ENCODE data around the gene EHBP1L1. TPM values are rescaled to one million over a fixed set of nuclear protein-coding genes. Genes with fewer than 3 reads are reported as not detected.

EHBP1L1 gene
- polyA plus RNA-seq, 1 donor from 2014 or later = 18.3 TPM

DNA sequence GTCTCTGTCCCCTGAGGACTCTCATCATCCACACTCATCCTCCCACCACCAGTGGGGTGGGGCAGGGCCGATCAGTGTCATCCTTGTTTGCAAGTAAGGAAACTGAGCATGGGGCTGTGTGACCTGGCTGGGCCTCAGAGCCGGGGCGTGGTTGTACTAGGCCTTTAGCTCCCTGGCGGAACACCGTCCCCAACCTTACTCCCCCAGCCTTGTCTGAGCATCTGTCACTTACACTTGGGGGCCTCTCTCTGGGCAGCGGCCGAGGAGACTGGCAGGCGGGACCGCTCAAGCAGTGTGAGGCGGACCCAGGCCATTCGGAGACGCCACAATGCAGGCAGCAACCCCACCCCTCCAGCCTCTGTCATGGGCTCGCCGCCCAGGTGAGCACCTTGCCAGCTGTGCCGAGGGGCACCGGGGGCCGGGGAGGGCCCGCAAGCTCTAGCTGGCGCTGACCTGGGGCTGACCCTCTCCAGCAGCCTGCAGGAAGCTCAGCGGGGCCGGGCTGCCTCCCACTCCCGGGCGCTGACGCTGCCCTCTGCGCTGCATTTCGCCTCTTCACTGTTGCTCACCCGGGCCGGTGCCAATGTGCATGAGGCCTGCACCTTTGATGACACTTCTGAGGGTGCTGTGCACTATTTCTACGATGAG, 43.6 kb downstream of the EHBP1L1 start:
- H4K20me1 ChIP-seq (ENCODE audit: insufficient read depth) = no peaks in the 10 kb centered on the region
- no peaks in the 10 kb centered on the region for H3K36me3 ChIP-seq (ENCODE audit: insufficient read depth, low read length)
- H3F3A ChIP-seq (ENCODE audit: insufficient read depth, low read length, poor library complexity, severe bottlenecking) = no peaks in the 10 kb centered on the region

DNA sequence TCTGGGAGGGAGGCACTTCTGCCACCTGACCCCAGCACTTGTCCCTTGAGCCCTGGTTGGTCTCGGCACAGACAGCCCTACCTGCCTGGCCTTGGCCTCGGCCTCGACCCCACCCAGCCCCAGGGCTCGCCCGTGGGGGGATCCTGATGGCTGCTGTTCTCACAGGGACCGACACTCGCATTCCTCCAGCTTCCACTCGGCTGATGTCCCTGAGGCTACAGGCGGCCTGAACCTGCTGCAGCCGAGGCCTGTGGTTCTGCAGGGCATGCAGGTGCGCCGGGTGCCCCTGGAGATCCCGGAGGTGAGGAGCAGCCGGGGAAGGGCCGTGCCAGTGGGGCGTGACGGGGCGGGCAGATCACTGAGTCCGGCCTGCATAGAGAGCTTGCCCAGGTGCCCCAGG, 44.8 kb downstream of the EHBP1L1 start:
- Histone ChIP-seq H3K27ac (ENCODE audit: low read length) (no peak overlapping the region), H3F3A (ENCODE audit: insufficient read depth, low read length, poor library complexity, severe bottlenecking) (no peaks in the 10 kb centered on the region), H3K4me2 (ENCODE audit: low read length) (no peak overlapping the region), H2AFZ (ENCODE audit: low read depth, low read length) (no peak overlapping the region), H3K9ac (ENCODE audit: low read length) (no peak overlapping the region), H3K79me2 (replicated peaks; ENCODE audit: insufficient read depth, low read length) (peaks cover 14% of the 10 kb centered on the region), H3K9me3 (ENCODE audit: low read length) (no peaks in the 10 kb centered on the region), H3K4me3 (ENCODE audit: low read length) (no peak overlapping the region), H3K36me3 (ENCODE audit: insufficient read depth, low read length) (no peaks in the 10 kb centered on the region), H4K20me1 (ENCODE audit: insufficient read depth) (no peaks in the 10 kb centered on the region), H3K9me2 (ENCODE audit: insufficient read depth, low read length) (no peaks in the 10 kb centered on the region), H3K27me3 (ENCODE audit: insufficient read depth, low read depth, low read length) (no peaks in the 10 kb centered on the region)
- TF ChIP-seq, protein P1, sequence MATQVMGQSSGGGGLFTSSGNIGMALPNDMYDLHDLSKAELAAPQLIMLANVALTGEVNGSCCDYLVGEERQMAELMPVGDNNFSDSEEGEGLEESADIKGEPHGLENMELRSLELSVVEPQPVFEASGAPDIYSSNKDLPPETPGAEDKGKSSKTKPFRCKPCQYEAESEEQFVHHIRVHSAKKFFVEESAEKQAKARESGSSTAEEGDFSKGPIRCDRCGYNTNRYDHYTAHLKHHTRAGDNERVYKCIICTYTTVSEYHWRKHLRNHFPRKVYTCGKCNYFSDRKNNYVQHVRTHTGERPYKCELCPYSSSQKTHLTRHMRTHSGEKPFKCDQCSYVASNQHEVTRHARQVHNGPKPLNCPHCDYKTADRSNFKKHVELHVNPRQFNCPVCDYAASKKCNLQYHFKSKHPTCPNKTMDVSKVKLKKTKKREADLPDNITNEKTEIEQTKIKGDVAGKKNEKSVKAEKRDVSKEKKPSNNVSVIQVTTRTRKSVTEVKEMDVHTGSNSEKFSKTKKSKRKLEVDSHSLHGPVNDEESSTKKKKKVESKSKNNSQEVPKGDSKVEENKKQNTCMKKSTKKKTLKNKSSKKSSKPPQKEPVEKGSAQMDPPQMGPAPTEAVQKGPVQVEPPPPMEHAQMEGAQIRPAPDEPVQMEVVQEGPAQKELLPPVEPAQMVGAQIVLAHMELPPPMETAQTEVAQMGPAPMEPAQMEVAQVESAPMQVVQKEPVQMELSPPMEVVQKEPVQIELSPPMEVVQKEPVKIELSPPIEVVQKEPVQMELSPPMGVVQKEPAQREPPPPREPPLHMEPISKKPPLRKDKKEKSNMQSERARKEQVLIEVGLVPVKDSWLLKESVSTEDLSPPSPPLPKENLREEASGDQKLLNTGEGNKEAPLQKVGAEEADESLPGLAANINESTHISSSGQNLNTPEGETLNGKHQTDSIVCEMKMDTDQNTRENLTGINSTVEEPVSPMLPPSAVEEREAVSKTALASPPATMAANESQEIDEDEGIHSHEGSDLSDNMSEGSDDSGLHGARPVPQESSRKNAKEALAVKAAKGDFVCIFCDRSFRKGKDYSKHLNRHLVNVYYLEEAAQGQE (IDR thresholded peaks at IDR 0.05; ENCODE audit: borderline replicate concordance) = no peak
- no peak for TF ChIP-seq TAF1 (IDR thresholded peaks at IDR 0.05; ENCODE audit: low read depth)
- no peak for TF ChIP-seq POLR2AphosphoS5 (IDR thresholded peaks at IDR 0.05)
- no peak for TF ChIP-seq RAD21 (conservative IDR thresholded peaks at IDR 0.05)
- TF ChIP-seq EP300 (conservative IDR thresholded peaks at IDR 0.05; ENCODE audit: poor library complexity, severe bottlenecking) = no peak
- no peak for TF ChIP-seq EZH2 (IDR thresholded peaks at IDR 0.05; ENCODE audit: borderline replicate concordance, insufficient read depth, low read length, poor library complexity, severe bottlenecking)
- TF ChIP-seq, protein P2, sequence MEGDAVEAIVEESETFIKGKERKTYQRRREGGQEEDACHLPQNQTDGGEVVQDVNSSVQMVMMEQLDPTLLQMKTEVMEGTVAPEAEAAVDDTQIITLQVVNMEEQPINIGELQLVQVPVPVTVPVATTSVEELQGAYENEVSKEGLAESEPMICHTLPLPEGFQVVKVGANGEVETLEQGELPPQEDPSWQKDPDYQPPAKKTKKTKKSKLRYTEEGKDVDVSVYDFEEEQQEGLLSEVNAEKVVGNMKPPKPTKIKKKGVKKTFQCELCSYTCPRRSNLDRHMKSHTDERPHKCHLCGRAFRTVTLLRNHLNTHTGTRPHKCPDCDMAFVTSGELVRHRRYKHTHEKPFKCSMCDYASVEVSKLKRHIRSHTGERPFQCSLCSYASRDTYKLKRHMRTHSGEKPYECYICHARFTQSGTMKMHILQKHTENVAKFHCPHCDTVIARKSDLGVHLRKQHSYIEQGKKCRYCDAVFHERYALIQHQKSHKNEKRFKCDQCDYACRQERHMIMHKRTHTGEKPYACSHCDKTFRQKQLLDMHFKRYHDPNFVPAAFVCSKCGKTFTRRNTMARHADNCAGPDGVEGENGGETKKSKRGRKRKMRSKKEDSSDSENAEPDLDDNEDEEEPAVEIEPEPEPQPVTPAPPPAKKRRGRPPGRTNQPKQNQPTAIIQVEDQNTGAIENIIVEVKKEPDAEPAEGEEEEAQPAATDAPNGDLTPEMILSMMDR (IDR thresholded peaks at IDR 0.05; ENCODE audit: poor library complexity, severe bottlenecking) = no peak

More for the DNA sequence above, 43.6 kb downstream of the EHBP1L1 start:
- Histone ChIP-seq H3K4me3 (ENCODE audit: low read length) (no peak overlapping the region), H3K9me2 (ENCODE audit: insufficient read depth, low read length) (no peaks in the 10 kb centered on the region), H3K27ac (ENCODE audit: low read length) (no peak overlapping the region), H3K4me2 (ENCODE audit: low read length) (no peak overlapping the region), H2AFZ (ENCODE audit: low read depth, low read length) (no peak overlapping the region), H3K9ac (ENCODE audit: low read length) (no peak overlapping the region), H3K27me3 (ENCODE audit: insufficient read depth, low read depth, low read length) (no peaks in the 10 kb centered on the region), H3K9me3 (ENCODE audit: low read length) (no peaks in the 10 kb centered on the region), H3K79me2 (replicated peaks; ENCODE audit: insufficient read depth, low read length) (peaks cover 15% of the 10 kb centered on the region)
- TF ChIP-seq POLR2AphosphoS5 (IDR thresholded peaks at IDR 0.05) (no peak), EP300 (conservative IDR thresholded peaks at IDR 0.05; ENCODE audit: poor library complexity, severe bottlenecking) (no peak), EZH2 (IDR thresholded peaks at IDR 0.05; ENCODE audit: borderline replicate concordance, insufficient read depth, low read length, poor library complexity, severe bottlenecking) (no peak), RAD21 (conservative IDR thresholded peaks at IDR 0.05) (no peak), TAF1 (IDR thresholded peaks at IDR 0.05; ENCODE audit: low read depth) (no peak), SMC3 (conservative IDR thresholded peaks at IDR 0.05; ENCODE audit: poor library complexity) (no peak), MXI1 (conservative IDR thresholded peaks at IDR 0.05; ENCODE audit: poor library complexity, severe bottlenecking) (no peak)
- TF ChIP-seq, protein P1 (IDR thresholded peaks at IDR 0.05; ENCODE audit: borderline replicate concordance) = no peak
- TF ChIP-seq, protein P2 (IDR thresholded peaks at IDR 0.05; ENCODE audit: poor library complexity, severe bottlenecking) = no peak

Measured in neural cell (in vitro differentiated cells).